ENCODE results near the gene TOX2.
"Not testable (repeated sequence)": the region's sequence is repeated elsewhere in the genome, so short reads cannot be mapped to it uniquely, and the experiment has no call there.

The TOX2 gene

GRCh38 chr20:44036441-44036840 is 121.8 kb downstream of the TOX2 start:
- no peak for FAIRE-seq

- no peak for FAIRE-seq
Observed at GRCh38 chr20:44038681-44039123, 124.0 kb downstream of the TOX2 start.

GRCh38 chr20:44039147-44039546 is 124.5 kb downstream of the TOX2 start:
- FAIRE-seq: no peak

GRCh38 chr20:44039741-44040140 is 125.1 kb downstream of the TOX2 start:
- FAIRE-seq: no peak

GRCh38 chr20:44040202-44040915 is 125.7 kb downstream of the TOX2 start:
- no peak for FAIRE-seq

GRCh38 chr20:44041001-44041400 is 126.3 kb downstream of the TOX2 start:
- FAIRE-seq: no peak

- FAIRE-seq: not testable (repeated sequence)
Observed at GRCh38 chr20:44044712-44045111, 130.1 kb downstream of the TOX2 start.

- FAIRE-seq: no peak
Observed at GRCh38 chr20:44050327-44050726, 135.7 kb downstream of the TOX2 start.

- no peak for FAIRE-seq
Observed at GRCh38 chr20:44050925-44051660, 136.4 kb downstream of the TOX2 start.

GRCh38 chr20:44051661-44052000 is 137.0 kb downstream of the TOX2 start:
- FAIRE-seq: no peak

GRCh38 chr20:44052166-44052565 is 137.5 kb downstream of the TOX2 start:
- FAIRE-seq: no peak

- no peak for FAIRE-seq
Observed at GRCh38 chr20:44053046-44053445, 138.4 kb downstream of the TOX2 start.

- FAIRE-seq: no peak
Observed at GRCh38 chr20:44054118-44054517, 139.5 kb downstream of the TOX2 start.

GRCh38 chr20:44054849-44055248 is 140.2 kb downstream of the TOX2 start:
- FAIRE-seq: no peak

GRCh38 chr20:44056010-44056698 is 141.5 kb downstream of the TOX2 start:
- FAIRE-seq: no peak

- no peak for FAIRE-seq
Observed at GRCh38 chr20:44057698-44058675, 143.3 kb downstream of the TOX2 start.

- no peak for FAIRE-seq
Observed at GRCh38 chr20:44064501-44065400, 150.1 kb downstream of the TOX2 start.

- FAIRE-seq: no peak
Observed at GRCh38 chr20:44065401-44066340, 151.0 kb downstream of the TOX2 start.

GRCh38 chr20:44066645-44067606 is 152.3 kb downstream of the TOX2 start:
- FAIRE-seq: no peak

Data from TTC549 (cell line).